ENCODE measurements around the gene CHERP.
A peak's percentile ranks its signal among the peaks of the same experiment; 100 is the strongest.

Gene CHERP

GRCh38 chr19:16542045-16542909 lies at the start of gene CHERP:
CHERP (minus strand) TSS chr19:16542437; CDS start chr19:16542378, 59 bp downstream.
- H3K27me3 ChIP-seq (ENCODE audit: low read depth) = no peaks in the 10 kb centered on the region
- peaks cover 8% of the 10 kb centered on the region for H3K4me1 ChIP-seq
- no peaks in the 10 kb centered on the region for H3K9me3 ChIP-seq
- peak within 1 kb of the TSS; percentile 99 for H3K4me3 ChIP-seq
- peak; percentile 93 to 94 for DNase-seq (ENCODE audit: low spot score in 2 of 2)
- peaks cover 49% of the 10 kb centered on the region for H3K36me3 ChIP-seq (replicated peaks)
- in situ Hi-C loops (cut with MboI; ENCODE audit: low sequenced_read_pairs) = no loop called here

DNA sequence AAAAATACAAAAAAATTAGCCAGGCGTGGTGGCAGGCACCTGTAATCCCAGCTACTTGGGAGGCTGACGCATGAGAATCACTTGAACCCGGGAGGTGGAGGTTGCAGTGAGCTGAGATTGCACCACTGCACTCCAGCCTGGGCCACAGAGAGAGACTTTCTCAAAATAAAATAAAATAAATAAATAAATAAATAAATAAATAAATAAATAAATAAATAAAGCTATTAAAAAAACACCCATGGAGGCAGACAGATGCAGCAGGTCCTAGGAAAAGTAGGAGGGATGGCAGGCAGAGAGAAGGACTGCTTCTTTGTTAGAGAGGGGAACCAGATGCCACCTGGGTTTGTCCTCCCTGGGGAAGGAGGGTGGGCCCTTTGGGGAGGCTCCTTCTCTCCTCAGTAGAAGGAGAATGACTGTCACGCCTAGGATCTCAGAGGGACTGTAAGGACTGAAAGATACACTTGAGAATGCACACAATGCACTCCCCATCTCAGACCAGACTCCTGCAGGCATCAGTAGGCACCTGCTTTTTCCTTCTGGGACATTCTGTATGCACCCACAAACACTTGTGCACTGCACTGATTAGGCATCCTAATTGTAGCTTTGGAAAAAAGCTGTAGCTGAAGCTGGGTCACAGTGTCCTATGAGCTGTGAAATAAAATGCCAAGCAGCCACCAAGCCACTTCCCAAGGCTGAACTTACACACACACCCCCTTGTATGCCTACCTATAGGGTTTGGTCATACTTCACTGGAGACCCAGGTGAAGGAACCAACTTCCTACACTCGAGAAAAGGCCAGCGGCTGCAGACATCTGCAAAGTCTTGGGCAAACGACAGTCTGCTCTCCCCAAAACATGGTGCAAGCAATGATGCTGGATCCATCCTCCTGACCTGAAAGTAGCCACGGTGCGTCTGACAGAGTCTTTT lies 48.9 kb upstream of the CHERP start:
- no peaks in the 10 kb centered on the region for H3K36me3 ChIP-seq (replicated peaks)
- H3K4me3 ChIP-seq = no peak overlapping the region
- H3K4me1 ChIP-seq = no peaks in the 10 kb centered on the region
- no peaks in the 10 kb centered on the region for H3K27me3 ChIP-seq (ENCODE audit: low read depth)
- no peak for DNase-seq (ENCODE audit: low spot score in 2 of 2)
- in situ Hi-C loops (cut with MboI; ENCODE audit: low sequenced_read_pairs) = no loop called here
- H3K9me3 ChIP-seq = no peaks in the 10 kb centered on the region

- no peaks in the 10 kb centered on the region for H3K4me1 ChIP-seq
- in situ Hi-C loops (cut with MboI; ENCODE audit: low sequenced_read_pairs) = no loop called here
These were observed 47.7 kb upstream of the CHERP start for GRCh38 chr19:16589917-16590316.

GRCh38 chr19:16588824-16589577 lies 46.8 kb upstream of the CHERP start:
- no peaks in the 10 kb centered on the region for H3K9me3 ChIP-seq
- H3K27me3 ChIP-seq (ENCODE audit: low read depth) = no peaks in the 10 kb centered on the region
- no peak overlapping the region for H3K4me3 ChIP-seq
- in situ Hi-C loops (cut with MboI; ENCODE audit: low sequenced_read_pairs) = no loop called here
- H3K36me3 ChIP-seq (replicated peaks) = no peaks in the 10 kb centered on the region
- no peak for DNase-seq (ENCODE audit: low spot score in 2 of 2)
- peaks cover 7% of the 10 kb centered on the region for H3K4me1 ChIP-seq

More at GRCh38 chr19:16589917-16590316, 47.7 kb upstream of the CHERP start:
- Histone ChIP-seq H3K4me3 (no peak overlapping the region), H3K36me3 (replicated peaks) (no peaks in the 10 kb centered on the region), H3K9me3 (no peaks in the 10 kb centered on the region), H3K27me3 (ENCODE audit: low read depth) (no peaks in the 10 kb centered on the region)
- DNase-seq (ENCODE audit: low spot score in 2 of 2) = no peak

GRCh38 chr19:16587833-16588823 lies 45.9 kb upstream of the CHERP start:
- H3K4me3 ChIP-seq = no peak overlapping the region
- no peaks in the 10 kb centered on the region for H3K9me3 ChIP-seq
- in situ Hi-C loops (cut with MboI; ENCODE audit: low sequenced_read_pairs) = no loop called here
- H3K27me3 ChIP-seq (ENCODE audit: low read depth) = no peaks in the 10 kb centered on the region
- no peak for DNase-seq (ENCODE audit: low spot score in 2 of 2)
- 0 out of 2 replicates have a peak, but pooled peaks cover 3% of the 10 kb centered on the region for H3K36me3 ChIP-seq (replicated peaks)
- H3K4me1 ChIP-seq = peaks cover 7% of the 10 kb centered on the region

- H3K9me3 ChIP-seq = no peaks in the 10 kb centered on the region
- H3K36me3 ChIP-seq (replicated peaks) = 0 out of 2 replicates have a peak, but pooled peaks cover 3% of the 10 kb centered on the region
- in situ Hi-C loops (cut with MboI; ENCODE audit: low sequenced_read_pairs) = no loop called here
- peaks cover 7% of the 10 kb centered on the region for H3K4me1 ChIP-seq
- no peak for DNase-seq (ENCODE audit: low spot score in 2 of 2)
- H3K27me3 ChIP-seq (ENCODE audit: low read depth) = no peaks in the 10 kb centered on the region
- no peak overlapping the region for H3K4me3 ChIP-seq
These were observed 45.0 kb upstream of the CHERP start for GRCh38 chr19:16586991-16587832.

- Histone ChIP-seq H3K4me1 (peaks cover 7% of the 10 kb centered on the region), H3K9me3 (no peaks in the 10 kb centered on the region), H3K27me3 (ENCODE audit: low read depth) (no peaks in the 10 kb centered on the region), H3K4me3 (no peak overlapping the region), H3K36me3 (replicated peaks) (0 out of 2 replicates have a peak, but pooled peaks cover 3% of the 10 kb centered on the region)
- in situ Hi-C loops (cut with MboI; ENCODE audit: low sequenced_read_pairs) = no loop called here
- no peak for DNase-seq (ENCODE audit: low spot score in 2 of 2)
These were observed 44.2 kb upstream of the CHERP start for GRCh38 chr19:16586477-16586871.

- H3K4me3 ChIP-seq = no peak overlapping the region
- 0 out of 2 replicates have a peak, but pooled peaks cover 3% of the 10 kb centered on the region for H3K36me3 ChIP-seq (replicated peaks)
- H3K9me3 ChIP-seq = no peaks in the 10 kb centered on the region
- no peak for DNase-seq (ENCODE audit: low spot score in 2 of 2)
- in situ Hi-C loops (cut with MboI; ENCODE audit: low sequenced_read_pairs) = no loop called here
- H3K27me3 ChIP-seq (ENCODE audit: low read depth) = no peaks in the 10 kb centered on the region
- peaks cover 7% of the 10 kb centered on the region for H3K4me1 ChIP-seq
These were observed 43.7 kb upstream of the CHERP start for GRCh38 chr19:16585808-16586476.

GRCh38 chr19:16585094-16585801 lies 43.0 kb upstream of the CHERP start:
- Histone ChIP-seq H3K9me3 (no peaks in the 10 kb centered on the region), H3K4me3 (no peak overlapping the region), H3K4me1 (peaks cover 7% of the 10 kb centered on the region), H3K36me3 (replicated peaks) (0 out of 2 replicates have a peak, but pooled peaks cover 3% of the 10 kb centered on the region), H3K27me3 (ENCODE audit: low read depth) (no peaks in the 10 kb centered on the region)
- DNase-seq (ENCODE audit: low spot score in 2 of 2) = no peak
- in situ Hi-C loops (cut with MboI; ENCODE audit: low sequenced_read_pairs) = no loop called here

- Histone ChIP-seq H3K27me3 (ENCODE audit: low read depth) (no peaks in the 10 kb centered on the region), H3K4me1 (peaks cover 7% of the 10 kb centered on the region), H3K4me3 (peak overlapping the region; percentile 16), H3K9me3 (no peaks in the 10 kb centered on the region), H3K36me3 (replicated peaks) (0 out of 2 replicates have a peak, but pooled peaks cover 3% of the 10 kb centered on the region)
- peak; percentile 73 to 88 for DNase-seq (ENCODE audit: low spot score in 2 of 2)
- in situ Hi-C loops (cut with MboI; ENCODE audit: low sequenced_read_pairs) = no loop called here
These were observed 42.2 kb upstream of the CHERP start for GRCh38 chr19:16584248-16585093.

Measured in HAP-1 (cell line).